Measurements from ENCODE around the gene XPA. TPM values are rescaled to one million over a fixed set of nuclear protein-coding genes. Genes with fewer than 3 reads are reported as not detected.
A peak's percentile ranks its signal among the peaks of the same experiment; 100 is the strongest.

XPA gene
- total and polyA plus RNA-seq, 10 donors: 11.4 to 24.2 (median 16.0) TPM

DNA sequence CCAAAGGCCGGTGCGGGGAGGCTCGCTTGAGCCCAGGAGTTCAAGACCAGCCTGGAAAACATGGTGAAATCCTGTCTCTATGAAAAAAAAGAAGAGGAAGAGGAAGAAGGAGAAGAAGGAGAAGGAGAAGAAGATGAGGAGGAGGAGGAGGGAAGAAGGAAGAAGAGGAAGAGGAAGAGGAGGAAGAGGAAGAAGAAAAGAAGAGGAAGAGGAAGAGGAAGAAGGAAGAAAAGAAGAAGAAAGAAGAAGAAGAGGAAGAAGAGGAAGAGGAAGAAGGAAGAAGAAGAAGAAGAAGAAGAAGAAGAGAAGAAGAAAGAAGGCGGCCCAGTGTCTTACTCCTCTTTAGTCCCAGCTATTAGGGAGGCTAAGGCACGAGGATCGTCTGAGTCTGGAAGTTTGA, 44.8 kb upstream of the XPA start:
- Histone ChIP-seq H3K4me3 (no peak overlapping the region), H3K27me3 (replicated peaks in 1 of 7) (peaks cover 0 to 94% (median 25%) of the 10 kb centered on the region in 7 donors), H3K36me3 (no peaks in the 10 kb centered on the region), H3K27ac (no peak overlapping the region), H3K9me3 (peaks cover 0 to 19% (median 8%) of the 10 kb centered on the region in 8 donors), H3K4me1 (peaks cover 0 to 14% (median 12%) of the 10 kb centered on the region in 6 donors)
- 79 to 92% (median 90%) methylated on average over 6 of the region's 6 CpGs for WGBS, 5 donors
- intact Hi-C loops (cut with DNase I; ENCODE audit: low total_unique reads): no loop called here
- no peak for DNase-seq
- TF ChIP-seq POLR2AphosphoS5 (IDR thresholded peaks at IDR 0.05): no peak
- no peak for TF ChIP-seq POLR2A (IDR thresholded peaks at IDR 0.05)
- TF ChIP-seq, protein P1, sequence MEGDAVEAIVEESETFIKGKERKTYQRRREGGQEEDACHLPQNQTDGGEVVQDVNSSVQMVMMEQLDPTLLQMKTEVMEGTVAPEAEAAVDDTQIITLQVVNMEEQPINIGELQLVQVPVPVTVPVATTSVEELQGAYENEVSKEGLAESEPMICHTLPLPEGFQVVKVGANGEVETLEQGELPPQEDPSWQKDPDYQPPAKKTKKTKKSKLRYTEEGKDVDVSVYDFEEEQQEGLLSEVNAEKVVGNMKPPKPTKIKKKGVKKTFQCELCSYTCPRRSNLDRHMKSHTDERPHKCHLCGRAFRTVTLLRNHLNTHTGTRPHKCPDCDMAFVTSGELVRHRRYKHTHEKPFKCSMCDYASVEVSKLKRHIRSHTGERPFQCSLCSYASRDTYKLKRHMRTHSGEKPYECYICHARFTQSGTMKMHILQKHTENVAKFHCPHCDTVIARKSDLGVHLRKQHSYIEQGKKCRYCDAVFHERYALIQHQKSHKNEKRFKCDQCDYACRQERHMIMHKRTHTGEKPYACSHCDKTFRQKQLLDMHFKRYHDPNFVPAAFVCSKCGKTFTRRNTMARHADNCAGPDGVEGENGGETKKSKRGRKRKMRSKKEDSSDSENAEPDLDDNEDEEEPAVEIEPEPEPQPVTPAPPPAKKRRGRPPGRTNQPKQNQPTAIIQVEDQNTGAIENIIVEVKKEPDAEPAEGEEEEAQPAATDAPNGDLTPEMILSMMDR (IDR thresholded peaks at IDR 0.05 in 8 of 11, conservative IDR thresholded peaks at IDR 0.05 in 3 of 11): no peak

DNA sequence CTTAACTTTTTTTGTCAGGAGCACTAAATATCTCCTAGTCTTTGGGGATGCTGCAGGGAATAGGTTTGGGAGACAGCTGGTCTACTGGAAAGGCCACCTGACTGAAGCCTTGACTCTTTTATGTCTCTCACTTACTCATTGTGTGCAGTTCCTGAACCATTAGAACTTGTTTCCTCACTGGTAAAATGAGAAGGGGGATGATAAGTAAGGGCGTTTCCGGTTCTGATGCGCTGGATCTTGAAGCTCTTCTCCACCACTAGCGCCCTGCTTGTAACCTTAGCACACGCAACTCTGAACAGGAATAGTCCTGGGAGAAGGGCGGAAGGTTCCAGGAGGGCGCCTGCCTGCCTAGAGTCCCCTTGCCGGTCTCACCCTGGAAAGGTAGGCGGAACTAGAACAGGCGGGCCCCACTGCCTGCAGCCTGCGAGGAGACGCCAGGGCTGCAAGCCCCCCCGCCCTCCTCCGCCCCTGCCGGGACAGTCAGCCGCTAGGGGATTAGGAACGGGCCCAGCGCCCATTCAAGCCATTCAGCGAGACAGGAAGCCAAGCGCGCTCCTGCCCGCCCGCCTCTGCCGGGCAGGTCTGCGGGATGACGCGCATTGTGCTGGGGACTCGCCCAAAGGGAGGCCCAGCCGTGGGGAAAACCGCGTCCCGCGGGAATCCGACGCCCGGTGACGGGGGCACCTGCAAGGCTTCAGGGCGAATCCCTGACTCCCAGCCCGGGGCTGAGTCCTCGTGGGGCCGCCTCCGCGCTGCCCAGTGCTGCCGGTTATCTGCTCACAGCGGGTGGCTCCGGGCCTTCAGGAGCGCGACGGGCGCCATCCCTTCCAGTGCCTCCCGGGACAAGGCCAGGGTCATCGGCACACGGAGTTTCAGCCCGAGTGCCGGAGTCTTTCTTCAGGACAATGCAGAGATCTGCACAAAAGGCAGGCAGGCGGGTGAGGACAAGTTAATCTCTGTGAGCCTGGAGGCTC, 44.0 kb upstream of the XPA start:
- peak overlapping the region in 7 of 8 donors; percentile 14 to 61 (median 28) for H3K4me3 ChIP-seq

DNA sequence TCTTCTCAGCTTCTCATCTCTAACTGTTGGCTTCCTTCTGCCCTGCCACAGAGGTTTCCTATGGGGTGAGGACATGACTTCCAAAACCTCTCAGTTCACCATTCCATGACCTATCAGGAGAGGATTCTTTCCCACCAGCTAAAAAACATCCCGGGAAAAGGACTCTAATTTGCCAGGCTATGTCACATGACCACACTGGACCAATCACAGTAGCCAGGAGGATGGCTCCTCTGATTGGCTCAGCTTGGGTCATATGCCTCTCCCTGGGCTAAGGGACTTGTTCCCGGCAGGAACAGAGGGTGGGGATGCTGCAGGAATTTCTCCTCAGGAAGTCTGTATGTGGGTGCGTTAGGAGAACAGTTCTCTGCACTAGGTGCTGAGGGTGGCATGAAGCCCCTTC, 40.3 kb upstream of the XPA start:
- no peak for DNase-seq
- H3K4me3 ChIP-seq: no peak overlapping the region
- TF ChIP-seq, protein P1 (IDR thresholded peaks at IDR 0.05 in 8 of 11, conservative IDR thresholded peaks at IDR 0.05 in 3 of 11): no peak
- TF ChIP-seq POLR2AphosphoS5 (IDR thresholded peaks at IDR 0.05) (no peak), POLR2A (IDR thresholded peaks at IDR 0.05) (no peak)
- H3K27ac ChIP-seq: no peak overlapping the region
- intact Hi-C loops (cut with DNase I; ENCODE audit: low total_unique reads): no loop called here
- H3K9me3 ChIP-seq: peaks cover 0 to 7% (median 3%) of the 10 kb centered on the region in 8 donors
- H3K36me3 ChIP-seq: no peaks in the 10 kb centered on the region
- H3K27me3 ChIP-seq (replicated peaks in 1 of 7): peaks cover 0 to 70% (median 25%) of the 10 kb centered on the region in 7 donors
- peaks cover 0 to 14% (median 12%) of the 10 kb centered on the region in 6 donors for H3K4me1 ChIP-seq
- WGBS, 5 donors: 37 to 69% (median 57%) methylated on average over 3 of the region's 3 CpGs

More for the DNA sequence above, 44.0 kb upstream of the XPA start:
- Histone ChIP-seq H3K36me3 (no peaks in the 10 kb centered on the region), H3K27me3 (replicated peaks in 1 of 7) (peaks cover 0 to 96% (median 25%) of the 10 kb centered on the region in 7 donors), H3K27ac (no peak overlapping the region), H3K4me1 (peaks cover 0 to 14% (median 12%) of the 10 kb centered on the region in 6 donors), H3K9me3 (peaks cover 0 to 19% (median 8%) of the 10 kb centered on the region in 8 donors)
- intact Hi-C loops (cut with DNase I; ENCODE audit: low total_unique reads): no loop called here
- 3 to 10% (median 6%) methylated on average over 10 to 56 of the region's 56 CpGs for WGBS, 5 donors
- TF ChIP-seq POLR2A (IDR thresholded peaks at IDR 0.05) (no peak), POLR2AphosphoS5 (IDR thresholded peaks at IDR 0.05) (peak in 1 of 3 donors; percentile 29)
- TF ChIP-seq, protein P1 (IDR thresholded peaks at IDR 0.05 in 8 of 11, conservative IDR thresholded peaks at IDR 0.05 in 3 of 11): peak in 3 of 11 experiments; percentile 6 to 19 (median 13)
- DNase-seq: no peak

DNA sequence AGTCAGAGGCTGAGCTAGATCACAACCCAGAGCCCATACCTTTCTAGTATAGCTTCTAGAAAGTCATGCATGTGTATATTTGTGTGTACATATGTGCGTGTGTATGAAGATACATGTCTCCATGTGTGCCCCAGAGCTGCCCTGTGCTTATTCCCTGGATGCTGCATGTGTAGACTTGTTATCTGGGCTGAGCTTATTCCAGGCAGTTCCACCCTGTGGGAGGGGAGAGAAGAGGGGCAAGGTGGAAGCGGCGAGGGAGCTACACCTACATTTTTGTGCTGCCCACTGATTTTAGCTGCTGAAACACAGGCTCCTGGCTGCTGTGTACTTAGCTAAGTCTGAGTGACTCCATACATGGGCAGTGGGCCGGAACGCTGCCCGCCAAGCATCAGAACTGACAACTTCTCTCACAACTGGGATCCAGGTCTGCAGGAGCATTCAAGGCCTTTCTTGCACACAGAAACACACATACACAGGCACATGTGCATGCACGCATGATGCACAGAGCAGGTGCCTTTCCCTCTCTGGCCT, 38.0 kb upstream of the XPA start:
- 88 to 95% (median 92%) methylated on average over 7 of the region's 7 CpGs for WGBS, 5 donors
- Histone ChIP-seq H3K9me3 (no peaks in the 10 kb centered on the region), H3K27me3 (replicated peaks in 1 of 7) (peaks cover 0 to 50% (median 22%) of the 10 kb centered on the region in 7 donors), H3K36me3 (no peaks in the 10 kb centered on the region), H3K4me1 (no peaks in the 10 kb centered on the region), H3K27ac (no peak overlapping the region), H3K4me3 (no peak overlapping the region)
- TF ChIP-seq POLR2A (IDR thresholded peaks at IDR 0.05): no peak
- TF ChIP-seq, protein P1 (IDR thresholded peaks at IDR 0.05 in 8 of 11, conservative IDR thresholded peaks at IDR 0.05 in 3 of 11): no peak
- no peak for DNase-seq
- intact Hi-C loops (cut with DNase I; ENCODE audit: low total_unique reads): no loop called here

Data from spleen (tissue), 11 donors.